Activated effector memory CD4-positive, alpha-beta T cell treated with anti-CD3 and anti-CD28 coated beads, Interleukin-2, amount 50 U/mL, for 16 hours (primary cell): ENCODE results near the gene SSBP3.

Source experiments
- DNase-seq: peaks from one replicate; pipeline ENCODE4 v3.0.0-alpha.2; 2020

The SSBP3 gene

DNA sequence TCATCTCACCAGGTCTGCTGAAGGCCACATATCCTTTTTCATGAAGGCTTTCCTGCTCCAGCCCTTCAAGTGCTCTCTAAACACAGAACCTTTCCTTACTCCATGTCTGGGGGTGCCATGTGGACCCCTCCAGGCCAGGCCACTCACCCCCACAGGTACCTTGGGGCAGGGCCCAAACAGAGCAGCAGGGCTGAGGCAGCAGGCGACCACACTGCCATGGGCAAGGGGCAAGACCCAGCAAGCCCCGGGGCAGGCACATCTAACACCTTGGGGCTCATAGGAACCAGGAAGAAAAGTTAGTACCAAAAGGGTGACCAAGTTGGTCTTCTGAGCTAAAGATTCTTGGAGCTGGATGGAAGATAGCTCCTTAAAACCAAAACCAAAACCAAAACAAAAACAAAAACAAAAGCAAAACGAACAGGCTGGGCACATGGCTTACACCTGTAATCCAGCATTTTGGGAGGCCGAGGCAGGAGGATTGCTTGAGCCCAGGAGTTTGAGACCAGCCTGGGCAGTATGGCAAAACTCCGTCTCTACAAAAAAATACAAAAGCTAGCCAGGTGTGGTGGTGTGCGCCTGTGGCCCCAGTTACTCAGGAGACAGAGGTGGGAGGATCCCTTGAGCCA, 142.5 kb downstream of the SSBP3 start:
- DNase-seq = no peak

DNA sequence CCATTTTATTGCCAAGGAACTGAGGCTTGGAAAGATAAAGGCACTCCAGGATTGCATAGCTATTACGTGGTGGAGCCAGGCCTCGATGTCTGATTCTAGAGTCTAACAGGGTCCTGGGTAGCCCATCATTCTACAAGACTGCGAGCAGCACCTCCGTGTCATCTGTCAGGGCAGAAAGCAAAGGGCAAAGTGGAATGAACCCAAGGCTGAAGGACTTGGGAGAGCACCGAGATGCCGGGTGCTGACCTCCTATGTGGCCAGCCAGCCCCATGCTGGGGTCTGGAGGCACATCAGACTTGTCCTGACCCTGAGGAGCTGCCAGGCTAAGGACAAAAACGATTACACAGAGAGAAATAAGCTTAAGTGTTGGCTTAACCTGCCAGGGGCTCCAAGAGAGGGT, 143.9 kb downstream of the SSBP3 start:
- no peak for DNase-seq

- no peak for DNase-seq
Measured at GRCh38 chr1:54260810-54261209, 145.4 kb downstream of the SSBP3 start.

DNA sequence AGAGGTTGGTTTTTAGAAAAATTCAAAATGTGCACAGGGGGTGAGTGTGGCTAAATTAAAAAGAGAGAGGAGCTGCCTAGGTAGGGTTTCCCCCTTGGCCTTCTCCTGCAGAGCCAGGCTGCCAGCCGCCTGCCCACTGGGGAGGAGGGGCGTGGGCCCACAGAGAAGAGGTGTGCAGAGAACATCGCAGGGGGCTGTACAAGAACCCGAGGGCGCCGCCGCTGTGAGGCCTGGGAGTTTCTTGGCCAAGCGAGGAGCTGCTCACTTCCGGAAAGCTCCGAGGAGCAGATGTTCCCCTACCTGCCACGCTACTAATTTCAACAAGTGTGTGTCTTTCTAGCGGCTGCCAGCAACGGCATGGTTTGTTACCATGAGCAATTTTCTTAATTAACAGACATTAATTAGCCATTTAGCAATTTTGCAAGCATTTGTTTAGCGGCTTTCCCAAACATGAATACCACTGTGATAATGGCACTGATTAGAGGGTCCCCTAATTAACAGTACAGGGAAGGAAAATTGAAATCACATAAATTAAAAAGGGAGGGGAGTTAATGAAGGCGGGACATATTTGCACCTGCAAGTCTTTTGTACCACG, 146.6 kb downstream of the SSBP3 start:
- DNase-seq = no peak

- DNase-seq = no peak
Measured at GRCh38 chr1:54257876-54258275, 148.3 kb downstream of the SSBP3 start.

DNA sequence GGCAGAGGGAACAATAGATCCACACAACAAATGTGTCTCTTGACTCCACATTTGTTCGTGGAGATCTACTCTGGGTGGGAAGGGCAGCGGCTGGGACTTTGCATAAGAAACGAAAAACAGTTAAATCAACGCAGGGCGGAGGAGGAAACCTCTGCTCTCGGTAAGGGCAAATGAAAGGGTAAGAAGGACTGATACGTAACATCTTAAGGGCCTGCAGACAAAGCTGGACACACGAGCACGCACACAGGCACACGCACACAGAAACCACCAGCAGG, 148.9 kb downstream of the SSBP3 start:
- no peak for DNase-seq

- DNase-seq = no peak
Measured at GRCh38 chr1:54256522-54257345, 149.5 kb downstream of the SSBP3 start.

DNA sequence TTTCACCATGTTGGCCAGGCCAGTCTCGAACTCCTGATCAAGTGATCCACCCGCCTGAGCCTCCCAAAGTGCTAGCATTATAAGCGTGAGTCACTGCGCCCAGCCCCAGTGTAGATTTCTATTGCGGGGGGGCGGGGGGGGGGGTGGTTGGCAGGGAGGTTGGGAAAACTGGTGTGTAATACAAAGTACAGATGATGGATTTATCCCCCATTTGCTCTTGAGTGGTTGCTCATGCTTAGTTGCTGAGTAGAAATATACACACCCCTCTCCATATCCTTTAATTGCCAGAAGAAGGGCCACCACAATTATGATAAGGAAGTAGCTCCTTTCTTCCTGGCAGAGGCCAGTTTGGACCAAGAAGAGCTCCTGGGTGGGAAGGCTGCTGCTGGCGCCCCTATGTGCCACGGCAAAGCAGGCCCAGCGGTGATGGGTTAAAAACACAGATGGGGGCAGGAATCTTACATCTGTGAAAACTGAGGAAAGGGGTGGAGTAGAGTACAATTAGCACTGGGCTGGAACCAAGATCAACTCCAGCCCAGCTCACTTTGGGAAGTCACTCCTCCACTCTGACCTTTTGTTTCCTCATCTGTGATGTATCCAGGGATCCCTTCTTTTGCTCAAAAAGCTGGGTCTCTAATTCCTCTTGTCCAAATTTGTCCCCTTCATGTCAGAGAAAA, 151.0 kb downstream of the SSBP3 start:
- DNase-seq = no peak

GRCh38 chr1:54254055-54254454, 152.1 kb downstream of the SSBP3 start:
- no peak for DNase-seq

DNA sequence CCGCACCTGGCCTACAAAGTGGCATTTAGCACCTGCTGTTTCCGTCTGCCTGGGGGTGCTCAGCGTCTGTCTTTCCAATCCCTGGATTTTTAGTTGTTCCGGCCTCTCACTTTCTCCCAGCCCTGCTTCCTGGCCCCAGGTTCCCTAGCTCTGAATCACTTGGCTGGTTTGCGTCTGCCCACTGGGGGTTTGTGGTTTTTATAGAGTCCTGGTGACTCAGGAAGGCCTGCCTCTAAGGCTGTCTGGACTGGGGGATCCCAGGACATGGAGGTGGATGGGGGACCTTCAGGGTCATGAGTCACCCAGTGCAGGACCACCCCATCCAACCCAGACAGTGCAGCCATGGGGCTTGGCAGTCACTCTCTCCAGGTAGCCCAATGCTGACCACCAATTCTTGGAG, 152.7 kb downstream of the SSBP3 start:
- DNase-seq = no peak

DNA sequence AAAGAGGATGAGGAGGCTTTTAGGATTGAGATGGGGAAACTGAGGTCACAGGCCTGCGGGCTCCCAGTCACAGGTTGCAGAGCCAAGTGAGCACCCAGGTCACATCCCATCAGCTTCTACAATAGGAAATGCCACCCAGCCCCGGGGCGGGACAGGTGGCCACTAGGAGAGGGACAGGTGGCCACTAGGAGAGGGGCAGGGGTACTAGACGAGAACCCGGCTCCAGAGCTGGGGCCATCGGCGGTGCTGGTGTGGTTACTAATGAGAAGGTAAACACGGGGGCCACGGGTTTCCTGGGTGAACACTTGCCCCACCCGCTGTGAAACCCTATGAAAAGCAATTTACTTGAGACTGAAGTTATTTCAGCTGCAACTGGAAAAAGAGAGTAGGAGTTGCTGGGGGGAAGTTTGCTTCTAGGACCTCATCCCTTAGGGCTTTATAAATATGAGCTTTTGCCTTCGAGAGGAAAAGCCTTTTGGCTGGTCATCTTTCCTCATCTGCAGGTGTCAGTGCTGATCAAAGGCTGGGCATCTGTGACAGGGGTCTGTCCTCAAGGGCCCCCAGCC, 153.7 kb downstream of the SSBP3 start:
- no peak for DNase-seq

DNA sequence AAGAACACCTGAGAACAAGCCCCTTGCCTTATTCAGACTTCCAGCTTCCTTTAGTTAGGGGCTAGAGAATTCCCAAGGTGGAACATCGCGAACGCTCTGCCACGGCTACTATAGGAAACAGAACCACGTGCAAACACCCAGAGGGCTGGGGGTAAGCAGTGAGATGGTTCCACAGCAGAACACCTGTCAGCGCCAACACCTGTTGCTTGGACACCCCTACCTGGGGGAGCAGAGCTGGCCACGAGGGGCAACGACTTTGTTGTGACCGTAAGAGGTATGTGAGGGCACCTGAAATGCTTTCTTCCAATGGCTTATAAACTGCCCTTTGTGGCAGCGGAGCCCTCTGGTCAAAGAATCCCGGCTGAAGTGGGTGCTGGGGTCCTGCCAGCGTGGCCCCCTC, 155.5 kb downstream of the SSBP3 start:
- no peak for DNase-seq

- no peak for DNase-seq
Measured at GRCh38 chr1:54249819-54250435, 156.3 kb downstream of the SSBP3 start.

DNA sequence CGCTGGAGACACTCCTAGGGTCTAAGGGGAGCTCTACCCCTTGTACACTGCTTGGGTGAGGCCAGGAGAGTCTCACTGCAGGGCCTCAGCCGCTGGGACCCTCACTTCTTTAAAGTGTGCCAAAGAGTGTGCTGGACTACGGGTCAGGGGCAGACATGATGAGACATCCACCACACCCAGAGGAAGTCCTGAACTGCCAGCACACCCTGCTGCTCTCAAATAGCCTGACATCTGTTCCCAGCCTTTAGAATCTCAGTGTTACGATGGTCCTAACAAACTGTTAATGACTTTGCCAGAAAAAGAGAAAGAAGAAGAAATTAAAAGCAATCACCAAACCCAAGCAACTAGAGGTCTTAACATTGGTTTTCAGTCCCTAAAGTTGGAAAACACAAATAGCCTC, 157.2 kb downstream of the SSBP3 start:
- no peak for DNase-seq

DNA sequence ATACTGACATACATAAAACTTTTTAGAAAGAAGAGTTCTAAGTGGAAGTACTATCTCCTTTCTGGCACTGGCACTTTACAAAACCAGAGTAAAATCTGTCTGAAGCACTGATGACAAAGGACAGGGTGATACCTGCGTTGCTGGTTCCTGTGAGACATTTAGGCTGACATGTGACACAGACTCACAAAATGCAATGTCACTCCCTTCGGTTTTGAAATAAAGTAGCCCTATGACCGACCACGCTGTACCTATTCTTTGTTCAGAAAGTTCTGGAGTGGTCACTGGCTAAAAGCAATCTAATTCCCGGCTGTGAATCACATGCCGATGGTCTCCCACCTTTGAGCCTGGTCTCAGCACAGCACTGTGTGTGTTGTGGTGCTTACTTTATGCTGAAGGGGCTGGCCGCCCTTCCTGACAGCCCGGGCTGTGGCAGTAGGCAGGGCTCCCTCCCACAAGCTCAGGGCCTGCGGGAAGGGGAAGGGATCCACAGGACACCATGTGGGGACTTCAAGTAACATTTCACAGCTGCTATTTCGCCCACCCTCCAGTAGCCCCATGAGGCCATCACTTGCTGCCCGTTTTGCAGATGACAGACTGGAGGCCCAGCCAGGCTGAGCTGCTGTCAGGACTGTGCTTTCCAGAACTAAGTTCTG, 158.2 kb downstream of the SSBP3 start:
- no peak for DNase-seq

DNA sequence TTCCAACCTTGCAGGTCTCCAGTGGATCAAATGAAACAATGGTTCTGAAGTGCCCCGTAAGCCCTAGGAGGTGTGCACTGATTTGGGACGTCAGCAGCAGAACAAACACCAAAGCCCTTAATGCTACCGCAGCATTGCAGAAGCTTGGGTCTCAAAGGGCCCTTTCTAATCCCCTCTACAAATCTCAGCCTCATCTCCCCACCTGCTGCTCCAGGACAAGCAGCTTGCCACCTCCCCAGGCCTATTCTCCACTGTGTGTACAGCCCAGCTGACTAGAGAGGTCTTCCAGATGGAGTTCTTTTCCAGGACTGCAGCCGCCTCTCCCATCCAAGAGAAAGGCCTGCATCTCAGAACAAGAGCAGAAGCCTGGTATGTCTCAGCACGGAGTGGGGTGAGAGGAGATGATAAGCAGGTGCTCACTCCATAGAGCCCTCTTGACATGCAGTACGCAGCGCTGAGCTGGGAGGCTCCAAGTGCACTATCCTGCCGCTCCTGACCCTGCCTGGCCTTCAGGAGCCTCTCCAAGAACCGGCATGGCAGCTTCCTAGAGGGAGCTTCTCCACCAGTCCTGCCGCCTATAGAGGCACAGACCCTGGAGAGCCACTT, 160.0 kb downstream of the SSBP3 start:
- DNase-seq = no peak

GRCh38 chr1:54245501-54245900, 160.7 kb downstream of the SSBP3 start:
- no peak for DNase-seq

DNA sequence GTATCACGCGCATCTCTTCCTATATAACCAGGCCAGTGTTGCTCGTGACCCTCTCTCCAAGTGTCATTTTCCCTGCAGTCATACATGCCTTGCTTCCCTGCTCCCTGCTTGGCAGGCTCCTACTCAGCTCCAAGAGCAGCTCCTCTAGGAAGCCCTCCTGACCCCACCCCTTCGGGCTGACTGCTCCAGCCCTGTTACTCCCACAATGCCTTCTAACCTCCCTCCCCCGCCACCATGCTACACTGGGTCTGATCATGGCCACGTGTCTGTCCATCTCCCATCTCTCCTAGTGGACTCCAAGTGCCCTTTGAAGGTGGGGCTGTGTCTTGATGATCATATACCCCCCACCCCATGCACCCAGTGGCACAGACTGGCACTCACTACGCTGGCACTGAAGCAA, 161.5 kb downstream of the SSBP3 start:
- no peak for DNase-seq

- DNase-seq = no peak
Measured at GRCh38 chr1:54243022-54243421, 163.2 kb downstream of the SSBP3 start.

- no peak for DNase-seq
Measured at GRCh38 chr1:54241364-54241763, 164.8 kb downstream of the SSBP3 start.

- no peak for DNase-seq
Measured at GRCh38 chr1:54240741-54241335, 165.4 kb downstream of the SSBP3 start.

DNA sequence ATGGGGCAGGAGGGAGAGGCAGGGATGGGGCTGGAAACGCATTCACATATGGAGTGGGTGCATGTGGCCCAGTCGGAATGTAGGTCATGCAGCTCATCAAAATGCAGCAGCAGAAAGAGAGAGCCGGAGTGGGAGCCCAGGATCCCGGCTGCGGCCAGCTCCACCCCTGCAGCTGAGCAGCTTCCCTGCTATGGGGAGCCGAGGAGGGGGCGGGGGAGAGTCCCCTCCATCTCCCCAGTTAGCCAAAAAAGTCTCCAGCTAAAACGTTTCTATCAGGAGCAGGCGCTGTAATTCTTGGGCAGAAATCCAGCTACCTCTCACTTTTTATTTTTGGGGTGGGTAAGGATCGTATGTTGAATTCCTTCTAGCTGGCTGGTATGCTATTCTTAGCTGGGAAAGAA, 166.6 kb downstream of the SSBP3 start:
- no peak for DNase-seq
